Measurements from ENCODE around the gene PER1. TPM values are rescaled to one million over a fixed set of nuclear protein-coding genes. Genes with fewer than 3 reads are reported as not detected.

The PER1 gene
- total RNA-seq, 4 donors from 2014 or later = 67.1 to 188 (median 136) TPM

GRCh38 chr17:8121407-8121680 is 30.9 kb downstream of the PER1 start:
- Histone ChIP-seq H3K27me3 (peaks cover 73% of the 10 kb centered on the region), H3K9me3 (no peaks in the 10 kb centered on the region), H3K4me3 (peak overlapping the region; percentile 9 to 75), H3K36me3 (no peaks in the 10 kb centered on the region), H3K27ac (peak overlapping the region in 1 of 4 donors; percentile 68), H3K4me1 (peaks cover 2 to 86% (median 70%) of the 10 kb centered on the region in 3 donors)
- no peak for TF ChIP-seq CTCF (IDR thresholded peaks at IDR 0.05)
- no peak for TF ChIP-seq POLR2AphosphoS5 (IDR thresholded peaks at IDR 0.05)
- no peak for TF ChIP-seq POLR2A (IDR thresholded peaks at IDR 0.05)
- no peak for TF ChIP-seq EP300 (IDR thresholded peaks at IDR 0.05)
- no peak for ATAC-seq
- 0% methylated on average over 2 to 10 of the region's 25 CpGs for WGBS, 2 donors (ENCODE audit: low coverage in 1 of 2)

DNA sequence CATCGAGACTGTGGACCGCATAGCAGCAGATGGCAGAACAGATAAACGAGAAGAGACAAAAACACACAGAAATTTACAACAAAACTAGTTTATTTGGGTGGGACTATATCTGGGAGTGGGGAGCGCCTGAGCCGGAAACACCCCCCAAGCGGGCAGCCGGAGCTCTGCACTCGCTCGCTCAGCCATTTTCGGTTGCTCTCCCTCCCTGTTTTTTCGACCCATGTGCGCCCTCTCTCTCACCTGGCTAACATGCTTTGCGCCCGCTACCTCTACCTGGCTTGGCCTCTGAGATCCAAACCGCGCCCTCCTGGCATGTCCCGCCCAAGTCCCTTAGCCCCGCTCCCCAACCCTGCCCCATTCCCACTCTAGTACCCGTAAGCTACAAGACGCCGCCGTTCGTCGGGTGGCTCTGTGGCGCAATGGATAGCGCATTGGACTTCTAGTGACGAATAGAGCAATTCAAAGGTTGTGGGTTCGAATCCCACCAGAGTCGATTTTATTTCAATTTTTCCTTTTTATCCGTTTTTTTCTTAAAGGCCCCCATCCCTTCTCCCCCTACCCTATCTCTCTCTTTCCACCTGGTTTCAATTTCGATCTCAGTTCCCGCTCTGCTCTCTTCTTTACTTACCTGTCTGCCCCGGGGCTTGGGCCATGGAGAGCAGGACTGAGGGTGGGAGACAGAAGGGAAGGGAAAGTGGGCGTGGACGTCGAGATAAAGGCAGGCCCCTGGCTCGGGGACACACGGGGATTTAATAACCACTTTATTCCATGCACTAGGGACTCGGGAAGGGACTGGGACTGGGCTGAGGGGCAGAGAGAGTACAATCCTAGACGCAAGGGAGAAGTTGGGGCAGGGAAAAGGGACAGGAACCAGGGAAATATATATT is 31.4 kb downstream of the PER1 start:
- no peak for ATAC-seq
- no peaks in the 10 kb centered on the region for H3K36me3 ChIP-seq
- WGBS, 2 donors (ENCODE audit: low coverage in 1 of 2) = 1% methylated on average over 34 to 35 of the region's 40 CpGs
- no peaks in the 10 kb centered on the region for H3K9me3 ChIP-seq
- H3K4me1 ChIP-seq = peaks cover 2 to 80% (median 68%) of the 10 kb centered on the region in 3 donors
- H3K27me3 ChIP-seq = peaks cover 78% of the 10 kb centered on the region
- peak overlapping the region in 1 of 2 donors; percentile 75 for H3K4me3 ChIP-seq
- H3K27ac ChIP-seq = peak overlapping the region in 3 of 4 donors; percentile 76 to 81 (median 79)
- no peak for TF ChIP-seq EP300 (IDR thresholded peaks at IDR 0.05)
- no peak for TF ChIP-seq POLR2A (IDR thresholded peaks at IDR 0.05)
- peak in 3 of 4 experiments; percentile 11 to 31 (median 15) for TF ChIP-seq CTCF (IDR thresholded peaks at IDR 0.05)

DNA sequence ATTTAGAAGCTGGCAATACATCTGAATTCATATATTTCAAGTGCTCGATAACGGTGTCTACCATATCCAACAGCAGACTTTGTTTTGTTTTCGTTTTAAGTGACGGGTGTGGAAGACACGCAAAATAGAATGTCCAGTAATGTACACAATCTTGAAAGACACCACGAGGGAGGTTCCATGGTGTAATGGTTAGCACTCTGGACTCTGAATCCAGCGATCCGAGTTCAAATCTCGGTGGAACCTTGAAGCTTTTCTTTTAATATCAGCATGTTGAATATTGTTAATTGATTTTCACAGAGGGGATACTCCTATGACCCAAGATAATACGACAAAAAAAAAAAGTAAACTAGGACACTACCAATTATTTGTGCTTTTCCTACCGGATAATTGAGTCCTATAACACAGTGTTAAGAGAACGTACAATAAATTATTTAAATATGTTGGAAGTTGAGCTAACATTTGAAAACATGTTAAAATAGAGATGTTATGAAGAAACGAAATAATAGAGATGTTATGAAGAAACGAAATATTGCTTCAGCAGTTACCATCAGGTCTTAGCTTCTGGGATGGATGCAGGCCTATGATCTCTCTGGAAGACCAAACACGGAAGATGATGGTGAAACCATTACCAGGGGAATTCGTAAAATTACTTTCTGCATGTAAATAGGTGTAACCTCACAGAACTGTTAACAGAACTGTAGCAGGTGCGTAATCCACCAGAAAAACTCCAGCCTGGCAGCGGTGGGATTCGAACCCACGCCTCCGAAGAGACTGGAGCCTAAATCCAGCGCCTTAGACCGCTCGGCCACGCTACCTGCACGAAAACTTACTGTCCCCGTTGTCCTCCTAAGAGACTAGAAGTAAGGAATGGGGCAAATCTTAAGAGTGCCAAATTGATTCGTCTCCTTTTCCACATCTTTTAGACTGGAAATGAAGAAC is 32.4 kb downstream of the PER1 start:
- Histone ChIP-seq H3K36me3 (no peaks in the 10 kb centered on the region), H3K9me3 (no peaks in the 10 kb centered on the region), H3K4me1 (peaks cover 2 to 71% (median 61%) of the 10 kb centered on the region in 3 donors), H3K27ac (peak overlapping the region; percentile 31 to 81 (median 78)), H3K4me3 (peak overlapping the region; percentile 34 to 75), H3K27me3 (peaks cover 80% of the 10 kb centered on the region)
- ATAC-seq = peak; percentile 75
- 1% methylated on average over 22 to 26 of the region's 28 CpGs for WGBS, 2 donors (ENCODE audit: low coverage in 1 of 2)
- TF ChIP-seq EP300 (IDR thresholded peaks at IDR 0.05) (no peak), POLR2AphosphoS5 (IDR thresholded peaks at IDR 0.05) (peak; percentile 23)

GRCh38 chr17:8118769-8119580 is 33.2 kb downstream of the PER1 start:
- ATAC-seq = peak; percentile 86
- WGBS, 2 donors (ENCODE audit: low coverage in 1 of 2) = 0 to 1% methylated on average over 8 to 16 of the region's 38 CpGs
- peak overlapping the region; percentile 31 to 81 (median 78) for H3K27ac ChIP-seq
- peaks cover 2 to 62% (median 52%) of the 10 kb centered on the region in 3 donors for H3K4me1 ChIP-seq
- H3K9me3 ChIP-seq = no peaks in the 10 kb centered on the region
- peaks cover 80% of the 10 kb centered on the region for H3K27me3 ChIP-seq
- no peak for TF ChIP-seq POLR2AphosphoS5 (IDR thresholded peaks at IDR 0.05)
- TF ChIP-seq EP300 (IDR thresholded peaks at IDR 0.05) = no peak
- peak in 3 of 4 experiments; percentile 87 to 98 (median 88) for TF ChIP-seq CTCF (IDR thresholded peaks at IDR 0.05)
- no peaks in the 10 kb centered on the region for H3K36me3 ChIP-seq
- peak overlapping the region; percentile 34 to 62 for H3K4me3 ChIP-seq

All from gastroesophageal sphincter (tissue), 4 donors.